DMS153 (cell line): ENCODE measurements around the gene CAMTA1.
"Not testable (repeated sequence)": the region's sequence is repeated elsewhere in the genome, so short reads cannot be mapped to it uniquely, and the experiment has no call there.

Source experiments
- DNase-seq: peaks from one replicate; lab custom pipeline; 2025; lab: John Stamatoyannopoulos, UW

The CAMTA1 gene

GRCh38 chr1:7313826-7314225, 528.6 kb downstream of the CAMTA1 start:
- no peak for DNase-seq

- DNase-seq = no peak
Measured at GRCh38 chr1:7315316-7315715, 530.1 kb downstream of the CAMTA1 start.

GRCh38 chr1:7315946-7316345, 530.7 kb downstream of the CAMTA1 start:
- no peak for DNase-seq

GRCh38 chr1:7317888-7318287, 532.6 kb downstream of the CAMTA1 start:
- DNase-seq = no peak

- no peak for DNase-seq
Measured at GRCh38 chr1:7319196-7319595, 533.9 kb downstream of the CAMTA1 start.

GRCh38 chr1:7320661-7321060, 535.4 kb downstream of the CAMTA1 start:
- no peak for DNase-seq

GRCh38 chr1:7322283-7322785, 537.1 kb downstream of the CAMTA1 start:
- DNase-seq = no peak

- no peak for DNase-seq
Measured at GRCh38 chr1:7322912-7323311, 537.7 kb downstream of the CAMTA1 start.

GRCh38 chr1:7325254-7325653, 540.0 kb downstream of the CAMTA1 start:
- DNase-seq = no peak

GRCh38 chr1:7326366-7326765, 541.1 kb downstream of the CAMTA1 start:
- DNase-seq = no peak

- no peak for DNase-seq
Measured at GRCh38 chr1:7327849-7328248, 542.6 kb downstream of the CAMTA1 start.

- no peak for DNase-seq
Measured at GRCh38 chr1:7329868-7330615, 544.8 kb downstream of the CAMTA1 start.

GRCh38 chr1:7330726-7331125, 545.5 kb downstream of the CAMTA1 start:
- not testable (repeated sequence) for DNase-seq

GRCh38 chr1:7331926-7332535, 546.8 kb downstream of the CAMTA1 start:
- DNase-seq = no peak

- no peak for DNase-seq
Measured at GRCh38 chr1:7333094-7333493, 547.8 kb downstream of the CAMTA1 start.

GRCh38 chr1:7333620-7334019, 548.4 kb downstream of the CAMTA1 start:
- DNase-seq = no peak

- DNase-seq = peak; percentile 98
Measured at GRCh38 chr1:7334475-7335035, 549.3 kb downstream of the CAMTA1 start.

GRCh38 chr1:7335224-7335879, 550.1 kb downstream of the CAMTA1 start:
- DNase-seq = no peak

- DNase-seq = no peak
Measured at GRCh38 chr1:7338439-7338838, 553.2 kb downstream of the CAMTA1 start.

- no peak for DNase-seq
Measured at GRCh38 chr1:7339014-7339413, 553.8 kb downstream of the CAMTA1 start.

GRCh38 chr1:7339953-7340352, 554.7 kb downstream of the CAMTA1 start:
- peak; percentile 69 for DNase-seq

GRCh38 chr1:7341145-7341905, 556.1 kb downstream of the CAMTA1 start:
- DNase-seq = peak; percentile 49
